Hematopoietic multipotent progenitor cell treated with erythropoietin and hydrocortisone succinate and interleukin-3 and kit ligand, for 6 days (in vitro differentiated cells): Measurements from ENCODE around the gene GRIK4.
A peak's percentile ranks its signal among the peaks of the same experiment; 100 is the strongest.
"Not testable (repeated sequence)": the region's sequence is repeated elsewhere in the genome, so short reads cannot be mapped to it uniquely, and the experiment has no call there.

Experiments used
- DNase-seq: peaks from one replicate; pipeline ENCODE4 v3.0.0-alpha.2; 2015

The GRIK4 gene

DNA sequence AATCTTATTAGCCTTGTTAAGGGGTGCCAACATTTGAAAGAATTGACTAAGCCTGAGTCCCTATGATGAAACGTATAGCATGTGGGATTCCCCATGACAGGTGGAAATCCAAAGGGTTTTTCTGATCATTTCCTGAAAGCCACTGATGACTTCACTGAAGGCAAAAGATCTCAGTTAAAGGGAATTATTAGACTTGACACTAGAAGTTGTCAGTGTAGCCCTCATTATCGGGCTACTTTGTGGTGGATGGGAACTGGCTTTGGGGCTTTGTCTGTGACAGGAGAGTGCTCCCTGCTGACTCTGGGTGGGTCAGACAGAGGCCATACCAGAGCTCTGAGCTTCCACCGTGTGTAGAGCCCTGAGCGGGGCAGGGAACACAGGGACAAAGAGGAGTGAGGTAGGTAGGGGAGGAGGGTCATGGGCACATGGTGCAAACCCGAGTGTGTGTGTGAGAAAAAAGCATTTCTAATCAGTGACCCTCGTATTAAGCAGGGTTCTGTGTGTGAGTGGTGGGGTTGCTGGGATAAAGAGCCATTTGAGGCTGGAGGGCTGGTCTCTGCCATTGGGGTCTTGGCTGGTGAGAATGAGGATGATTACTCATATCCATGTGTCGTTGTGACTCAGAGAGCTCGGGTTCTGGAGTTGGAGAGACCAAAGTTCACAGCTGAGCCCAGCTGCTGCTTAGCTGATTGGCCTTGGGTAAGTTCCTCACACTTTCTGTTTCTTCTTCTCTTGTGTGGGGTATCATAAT is 101.1 kb downstream of the GRIK4 start:
- DNase-seq, result no peak

DNA sequence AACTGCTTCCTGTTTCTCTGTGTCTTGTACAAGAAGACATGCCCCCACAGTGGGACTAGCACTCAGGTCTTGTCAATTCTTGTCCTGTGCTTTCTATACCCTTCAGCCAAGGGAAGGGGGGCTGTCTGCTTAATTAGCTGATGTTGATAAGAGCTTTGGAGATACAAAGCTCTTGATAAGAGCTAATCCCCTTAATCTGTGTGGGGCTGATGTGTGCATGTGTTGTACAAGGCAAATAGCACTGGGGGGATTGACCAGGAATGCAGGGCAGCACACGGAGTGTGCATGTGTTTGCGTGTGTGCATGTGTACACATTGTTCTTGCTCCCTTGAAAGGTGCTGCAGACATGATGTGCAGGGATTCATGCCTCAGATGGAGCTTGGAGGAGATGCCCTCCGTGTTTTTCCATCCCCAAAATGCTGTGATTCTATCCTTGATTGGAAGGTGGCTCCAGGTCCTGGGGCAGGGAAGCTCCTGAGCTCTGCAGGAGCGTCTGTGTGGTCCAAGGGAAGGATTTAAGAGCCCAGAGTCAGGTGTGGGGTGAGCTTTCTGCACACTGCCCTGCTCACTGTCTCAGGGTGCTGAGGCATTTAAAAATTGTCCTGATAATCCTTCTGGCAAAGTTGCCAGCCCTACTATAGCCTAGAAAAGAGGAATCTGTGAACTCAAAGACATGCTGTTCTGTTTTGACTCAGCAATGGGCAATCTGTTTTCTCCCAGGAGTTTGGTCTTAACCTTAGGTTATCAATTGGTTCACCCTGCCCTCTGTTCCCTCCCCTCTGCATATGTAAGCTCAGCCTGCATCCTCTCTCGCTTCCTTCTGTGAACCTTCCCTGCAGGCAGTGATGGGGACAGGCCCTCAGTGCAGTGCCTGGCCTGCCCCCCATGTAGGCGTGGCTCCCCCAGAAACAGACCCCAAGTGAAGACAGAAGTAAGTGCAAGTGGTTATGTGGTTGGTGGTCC is 102.0 kb downstream of the GRIK4 start:
- no peak for DNase-seq

DNA sequence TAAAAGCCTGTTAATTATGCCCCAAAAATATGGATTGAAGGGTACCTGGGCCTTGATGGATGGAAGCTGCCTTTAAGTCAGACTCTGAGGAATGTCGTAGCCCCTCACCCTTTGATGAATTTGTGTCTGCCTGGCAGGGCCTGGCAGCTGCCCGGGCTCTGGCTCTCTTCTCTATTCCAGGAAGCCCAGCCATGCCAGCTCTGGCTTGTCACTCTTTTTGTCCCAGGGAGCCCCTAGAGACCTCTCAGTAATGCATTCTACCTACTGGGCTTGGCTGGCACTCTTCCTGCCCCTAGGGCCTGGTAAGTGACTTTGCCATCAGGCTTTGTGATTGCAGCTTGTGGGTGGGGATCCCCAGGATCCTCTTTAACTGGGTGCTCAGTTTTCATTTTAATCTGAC is 103.8 kb downstream of the GRIK4 start:
- no peak for DNase-seq

DNA sequence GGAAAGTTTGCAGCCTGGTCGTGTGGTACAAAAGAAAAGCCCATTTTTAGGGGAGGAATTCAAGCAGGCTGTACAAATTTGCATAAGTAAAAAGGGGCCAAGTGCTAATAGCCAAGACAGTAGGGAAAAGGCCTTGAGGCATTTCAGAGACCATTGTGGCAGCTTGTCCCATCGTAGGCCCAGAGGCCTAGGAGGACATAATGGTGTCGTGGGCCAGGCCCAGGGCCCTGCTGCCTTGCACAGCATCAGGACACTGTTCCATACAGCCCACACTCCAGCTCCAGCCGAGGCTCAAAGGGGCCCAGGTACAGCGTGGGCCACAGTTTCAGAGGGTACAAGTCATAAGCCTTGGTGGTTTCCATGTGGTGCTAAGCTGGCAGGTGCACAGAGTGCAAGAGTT is 106.9 kb downstream of the GRIK4 start:
- no peak for DNase-seq

DNA sequence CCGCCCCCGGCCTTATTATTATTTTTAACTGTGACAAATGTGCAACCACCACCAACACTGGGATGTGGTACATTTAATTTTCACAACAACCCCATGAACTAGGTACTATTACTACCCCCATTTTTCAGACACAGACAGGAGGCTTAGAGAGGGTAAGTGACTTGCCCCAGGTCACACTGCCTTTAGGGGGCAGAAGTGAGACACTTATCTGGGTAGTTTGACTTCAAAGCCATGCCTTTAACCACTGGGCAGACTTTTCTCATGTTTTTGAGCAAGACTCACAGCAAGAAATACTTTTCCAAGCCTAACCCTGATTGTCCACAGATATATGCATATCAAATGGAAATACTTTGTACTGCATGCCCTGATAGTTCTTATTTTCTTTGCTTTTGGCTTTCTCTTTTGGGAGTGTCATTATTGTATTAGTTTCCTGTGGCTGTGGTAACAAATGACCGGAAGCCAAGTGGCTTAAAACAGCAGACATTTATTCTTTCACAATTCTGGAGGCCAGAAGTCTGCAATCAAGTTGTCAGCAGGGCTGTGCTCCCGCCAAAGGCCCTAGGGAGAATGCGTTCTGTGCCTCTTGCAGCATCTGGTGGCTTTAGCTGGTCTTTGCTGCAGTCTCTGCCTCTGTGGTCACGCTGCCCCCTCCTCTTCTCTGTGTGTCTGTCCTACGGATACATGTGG is 110.8 kb downstream of the GRIK4 start:
- peak; percentile 59 for DNase-seq

DNA sequence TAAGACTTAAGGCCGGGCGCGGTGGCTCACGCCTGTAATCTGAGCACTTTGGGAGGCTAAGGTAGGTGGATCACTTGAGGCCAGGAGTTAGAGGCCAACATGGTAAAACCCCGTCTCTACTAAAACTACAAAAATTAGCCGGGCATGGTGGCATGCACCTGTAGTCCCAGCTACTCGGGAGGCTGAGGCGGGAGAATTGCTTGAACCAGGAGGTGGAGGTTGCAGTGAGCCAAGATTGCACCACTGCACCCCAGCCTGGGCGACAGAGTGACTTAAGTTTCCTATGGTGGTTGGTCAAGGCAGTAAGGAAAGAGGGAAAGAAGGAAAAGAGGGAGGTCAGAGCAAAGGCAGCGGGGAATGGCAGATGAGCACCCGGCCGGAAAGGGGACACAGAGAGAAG is 113.4 kb downstream of the GRIK4 start:
- DNase-seq, result not testable (repeated sequence)

DNA sequence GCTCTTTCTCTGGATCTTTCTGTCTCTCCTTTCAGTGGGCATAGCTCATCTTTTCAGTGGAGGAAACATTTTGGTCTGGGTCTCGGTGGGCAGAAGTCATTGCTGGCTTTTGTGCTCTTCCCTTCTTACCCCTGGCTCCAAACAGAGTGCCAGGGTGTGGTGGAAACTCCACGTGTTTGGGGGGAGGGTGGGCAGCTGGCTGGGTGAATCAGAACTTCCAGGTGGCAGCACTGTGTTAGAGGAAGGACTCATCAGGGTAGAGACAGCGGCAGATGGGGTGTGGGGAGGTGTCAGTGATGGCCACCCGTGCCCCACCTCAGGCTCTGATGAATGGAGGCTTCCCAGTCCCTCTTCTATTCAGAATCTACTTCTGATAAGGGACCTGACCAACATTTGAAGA is 114.0 kb downstream of the GRIK4 start:
- no peak for DNase-seq

DNA sequence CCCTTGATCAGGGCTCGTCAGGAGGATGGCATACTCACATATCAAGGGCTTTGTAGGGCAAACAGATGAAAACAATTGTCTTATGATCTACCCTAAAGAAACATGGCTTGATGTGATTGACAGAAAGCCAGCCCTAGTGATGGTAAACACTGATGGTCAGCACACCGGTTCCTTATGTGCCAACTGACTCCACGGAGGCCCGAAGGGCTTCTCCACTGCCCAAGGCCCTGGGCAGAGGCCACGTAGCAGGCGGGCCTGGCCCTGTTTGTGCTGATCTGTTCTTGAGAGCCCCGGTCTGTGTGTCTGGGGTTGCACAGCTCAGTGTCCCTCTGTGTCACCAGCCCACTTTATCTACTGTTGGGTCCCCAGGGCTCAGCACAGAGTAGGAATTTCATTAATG is 115.2 kb downstream of the GRIK4 start:
- DNase-seq, result no peak

DNA sequence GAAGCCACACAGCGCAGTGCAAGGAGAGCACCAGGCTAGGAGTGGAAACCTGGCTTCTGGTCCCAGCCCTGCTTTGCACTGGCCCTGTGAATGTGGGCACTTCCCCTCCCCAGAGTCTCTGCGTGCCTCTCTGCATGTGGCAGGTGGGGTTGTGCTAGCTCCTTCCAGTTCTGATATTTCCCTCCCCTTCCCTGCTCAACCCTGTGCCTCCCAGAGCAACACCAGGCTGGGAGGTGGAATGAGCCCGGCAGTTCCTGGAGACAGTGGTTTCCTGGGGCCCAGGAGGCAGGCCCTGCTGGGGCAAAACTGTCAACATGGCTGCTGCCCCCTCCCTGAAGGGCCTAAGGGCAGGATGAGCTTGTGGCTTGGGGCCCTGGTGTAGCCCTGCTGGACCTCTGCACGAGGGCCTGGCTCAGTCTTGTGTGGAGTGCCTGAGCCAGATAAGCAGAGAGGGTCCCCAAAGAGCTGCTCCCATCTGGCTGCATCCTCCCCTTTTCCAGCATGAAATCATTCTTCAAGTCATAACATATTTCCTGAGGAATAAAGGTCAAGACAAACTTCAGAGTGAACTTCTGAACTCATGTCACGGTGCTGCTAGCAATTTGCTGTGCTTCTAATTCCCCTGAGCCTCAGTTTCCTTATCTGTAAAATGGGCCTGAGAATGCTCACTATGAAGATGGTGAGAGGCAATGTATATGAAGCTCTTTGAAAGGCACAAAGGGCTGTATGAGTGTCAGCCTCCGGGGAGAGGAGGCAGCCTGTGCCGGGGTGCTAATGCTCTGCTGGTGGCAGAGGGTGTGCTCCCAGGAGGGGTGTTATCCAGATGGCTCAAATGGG is 116.0 kb downstream of the GRIK4 start:
- DNase-seq, result no peak

DNA sequence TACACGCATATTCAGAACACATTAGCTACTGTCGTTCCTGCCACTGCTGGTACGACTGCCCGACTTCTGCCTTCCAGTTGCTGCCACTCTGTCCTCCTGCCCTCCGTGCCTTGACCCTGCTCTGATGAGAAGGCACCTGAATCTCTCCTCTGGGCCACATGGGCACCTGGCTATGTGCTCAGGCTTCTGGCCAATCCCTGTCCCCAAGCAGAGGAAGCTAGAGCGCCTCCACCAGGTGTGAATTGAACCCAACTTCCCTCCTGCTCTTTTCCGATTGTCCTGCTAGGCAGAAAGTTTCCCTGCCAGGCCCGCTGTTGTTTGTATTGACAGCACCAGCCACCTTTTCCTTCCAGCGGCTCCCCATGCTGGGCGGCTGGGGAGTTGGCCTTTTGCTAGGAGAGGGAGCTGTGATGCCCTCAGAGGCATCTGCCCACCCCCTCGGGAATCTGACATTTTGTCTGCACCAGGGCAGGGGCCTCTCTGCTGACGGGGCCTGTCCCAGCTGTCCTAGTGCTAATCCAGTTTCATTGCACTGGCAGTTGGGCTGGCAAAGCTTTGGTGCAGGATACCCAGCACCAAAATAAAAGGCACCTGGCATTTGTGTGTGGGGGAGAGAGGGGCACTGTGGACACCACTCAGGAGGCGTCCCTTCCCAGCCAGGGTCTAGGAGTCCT is 118.0 kb downstream of the GRIK4 start:
- no peak for DNase-seq

DNA sequence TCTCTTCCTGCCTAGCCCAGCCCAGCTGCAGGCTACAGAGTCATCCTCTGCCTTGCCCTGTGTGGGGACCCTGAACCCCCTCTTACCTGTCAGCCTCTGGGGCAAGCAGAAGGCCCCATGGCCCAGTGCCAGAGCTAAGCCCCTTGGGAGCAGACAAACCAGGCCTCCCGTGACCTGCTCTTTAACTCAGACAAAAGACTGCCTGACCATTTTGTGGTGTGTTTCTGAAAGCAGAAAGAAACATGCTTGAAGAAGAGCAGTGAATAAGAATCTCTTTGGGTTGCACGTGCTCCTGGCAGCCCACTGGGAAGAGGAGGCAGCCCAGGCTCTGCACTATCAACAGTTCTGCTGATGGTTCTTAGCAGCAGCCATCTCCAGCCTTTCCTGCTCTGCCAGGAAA is 118.6 kb downstream of the GRIK4 start:
- DNase-seq, result no peak

DNA sequence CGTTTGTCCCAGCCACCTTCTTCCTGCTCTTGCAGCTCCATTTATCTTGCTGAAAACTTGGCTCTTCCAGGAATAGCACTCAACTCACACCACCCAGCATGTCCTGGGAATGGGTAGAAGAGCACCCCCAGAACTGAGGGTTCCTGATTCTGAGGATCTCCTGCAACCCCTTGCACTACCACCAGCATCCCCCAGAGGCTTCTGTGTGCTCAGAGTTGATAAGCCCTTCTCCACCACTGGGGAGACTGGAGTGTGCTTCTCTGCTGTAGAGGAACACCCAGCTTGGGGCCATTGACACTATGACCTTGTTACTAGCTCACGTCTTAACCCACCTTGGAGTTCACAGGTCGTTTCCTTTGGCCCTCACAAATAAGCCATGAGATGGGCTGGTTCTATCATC is 121.0 kb downstream of the GRIK4 start:
- DNase-seq, result peak; percentile 60

DNA sequence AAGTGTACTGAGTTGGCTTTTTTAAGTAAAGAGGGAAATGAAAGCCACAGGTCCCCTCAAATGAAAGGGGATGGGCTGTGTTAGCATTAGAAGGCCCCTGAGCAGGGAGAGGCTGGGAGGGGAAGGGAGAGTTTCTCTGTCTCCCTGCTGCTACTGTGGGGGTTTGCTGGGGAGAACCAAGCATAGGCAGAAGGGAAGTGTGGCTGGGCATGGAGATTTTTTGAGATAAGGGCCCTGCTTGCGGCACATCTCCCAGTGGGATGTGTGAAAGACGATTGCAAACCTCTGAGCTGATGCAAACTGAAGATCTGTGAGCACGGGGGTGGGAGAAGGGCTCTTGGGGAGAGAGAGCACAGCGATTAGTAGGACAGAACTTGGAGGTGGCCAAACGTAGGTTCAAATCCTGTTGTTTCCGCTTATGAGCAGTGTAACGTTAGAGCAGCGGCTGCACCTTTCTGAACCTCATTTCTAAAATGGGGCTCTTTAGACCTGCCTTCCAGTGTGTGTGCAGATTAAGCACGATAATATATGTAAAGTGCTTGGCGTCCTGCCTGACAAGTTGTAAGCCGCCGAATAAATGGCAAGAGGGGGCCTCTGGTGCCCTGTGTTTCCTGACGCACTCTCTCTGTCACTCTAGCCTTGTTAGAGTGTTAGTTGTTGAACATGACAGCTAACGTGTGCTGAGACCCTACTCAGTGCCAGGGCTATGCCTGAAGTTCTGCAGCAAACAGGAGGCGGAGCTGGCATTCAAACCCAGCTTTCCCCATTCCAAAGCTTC is 122.3 kb downstream of the GRIK4 start:
- DNase-seq, result peak; percentile 5

DNA sequence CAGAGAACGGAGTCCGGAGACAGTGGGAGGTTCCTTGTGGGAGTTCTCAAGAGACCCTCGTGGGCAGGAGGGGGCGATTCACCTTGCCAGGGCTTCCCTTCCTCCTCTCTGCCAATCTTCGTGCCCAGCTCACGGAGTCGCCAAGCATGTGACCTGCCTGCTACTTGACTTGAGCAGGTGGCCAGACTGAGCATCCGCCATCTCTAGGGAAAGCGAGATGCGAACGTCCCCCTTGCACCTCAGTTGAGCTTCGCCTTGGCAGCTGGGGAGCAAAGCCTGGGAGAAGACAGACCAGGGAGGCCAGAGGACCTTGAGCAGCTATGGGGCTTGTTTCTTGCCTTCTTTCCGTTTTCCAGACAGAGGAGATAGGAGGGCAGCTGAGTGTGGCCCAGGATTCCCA is 123.2 kb downstream of the GRIK4 start:
- DNase-seq, result no peak

DNA sequence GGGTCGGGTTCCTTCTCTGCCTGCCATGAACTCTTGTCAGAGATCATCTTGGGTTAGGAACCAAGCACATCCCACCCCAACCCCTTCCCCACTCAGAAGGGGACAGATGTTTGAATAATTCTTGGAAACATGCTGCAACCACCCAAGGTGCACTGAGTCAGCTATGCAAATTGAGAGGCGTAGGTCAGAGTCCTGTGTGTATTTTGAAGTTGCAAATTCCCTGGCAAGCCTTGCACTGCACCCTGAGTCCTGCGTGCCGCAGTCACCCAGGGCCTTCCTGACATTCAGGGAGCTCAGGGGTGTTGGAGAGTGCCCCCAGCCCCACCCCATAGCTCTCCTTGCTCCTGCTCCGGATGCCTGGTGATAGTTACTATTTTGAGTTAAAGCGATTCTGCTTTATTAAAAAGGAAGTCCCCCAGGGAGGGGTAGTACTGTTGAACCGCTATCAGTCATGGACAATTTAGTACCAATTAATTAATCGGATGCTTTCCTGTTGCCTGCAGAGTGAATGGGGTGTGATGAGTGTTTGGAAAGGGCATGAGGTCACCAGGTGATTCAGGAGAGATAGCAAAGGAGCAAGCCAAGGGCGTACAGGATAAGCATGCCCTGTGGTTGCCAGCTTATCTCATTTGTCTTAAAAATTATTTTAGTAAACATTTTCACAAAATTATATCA is 123.7 kb downstream of the GRIK4 start:
- DNase-seq, result peak; percentile 7

DNA sequence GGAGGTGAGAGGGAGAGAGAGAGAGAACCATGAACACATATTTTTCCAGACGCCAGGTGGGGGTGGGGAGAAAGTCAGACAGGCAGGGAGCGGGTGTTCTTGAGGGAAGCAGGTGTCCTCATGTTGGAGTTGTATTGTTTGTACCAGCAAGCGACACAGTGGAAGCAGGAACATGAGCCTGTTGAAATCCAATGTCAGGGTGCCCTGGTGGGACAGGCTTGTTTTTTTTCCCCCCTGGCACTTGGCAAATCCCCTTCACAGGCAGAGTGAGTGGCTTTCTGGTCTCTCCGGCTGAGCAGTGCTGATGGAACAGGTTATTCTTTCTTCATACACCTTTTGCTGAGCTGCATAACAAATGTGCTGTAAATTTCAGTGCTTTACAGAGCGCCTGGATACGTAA is 125.6 kb downstream of the GRIK4 start:
- DNase-seq, result no peak

DNA sequence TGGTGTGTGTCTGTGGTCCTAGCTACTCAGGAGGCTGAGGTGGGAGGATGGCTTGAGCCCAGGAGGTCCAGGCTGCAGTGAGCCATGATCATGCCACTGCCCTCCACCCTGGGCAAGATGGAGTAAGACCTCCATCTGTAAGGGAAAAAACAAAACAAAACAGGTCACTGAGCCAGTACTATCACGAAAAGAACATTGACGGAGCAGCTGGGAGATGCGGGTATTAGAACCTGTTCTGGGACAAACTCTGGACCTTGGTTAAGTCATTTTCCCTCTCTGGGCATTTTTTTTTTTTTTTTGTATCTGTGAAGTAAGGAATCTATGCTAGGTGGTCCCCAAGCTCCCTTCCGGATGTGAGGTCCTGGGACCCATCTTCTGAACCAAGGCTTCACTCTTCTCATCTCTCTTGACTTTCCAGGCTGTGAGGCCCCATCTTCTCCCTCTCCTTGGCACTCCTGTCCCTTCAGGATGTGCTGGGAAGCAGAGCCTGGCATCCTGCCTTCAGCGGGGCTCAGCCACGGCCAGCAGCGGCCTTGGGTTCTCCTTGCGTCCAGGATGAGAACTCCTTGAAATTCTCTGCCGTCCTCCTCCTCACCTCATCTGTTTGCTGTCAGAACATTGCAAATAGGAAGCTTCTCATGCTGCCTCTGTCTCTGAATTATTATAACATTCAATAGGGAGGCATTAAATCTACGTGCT is 130.8 kb downstream of the GRIK4 start:
- no peak for DNase-seq

DNA sequence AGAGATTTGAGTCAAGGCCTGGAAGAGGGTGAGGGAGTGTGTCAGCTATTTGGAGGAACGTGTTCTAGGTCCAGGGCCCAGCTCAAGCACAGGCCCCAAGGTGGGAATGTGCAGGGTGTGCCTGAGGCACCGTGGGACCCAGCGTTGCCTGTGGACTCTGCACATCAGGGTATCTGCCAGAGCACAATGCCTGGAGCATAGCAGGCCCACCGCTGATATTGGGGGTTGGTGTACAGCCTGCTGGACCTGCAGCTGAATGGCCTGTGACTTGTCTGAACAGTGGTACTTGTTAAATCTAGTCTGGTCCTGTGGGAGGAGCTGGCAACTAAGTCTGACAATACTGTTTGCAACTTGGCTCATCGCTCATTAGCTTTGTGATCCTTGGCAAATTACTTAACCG is 131.7 kb downstream of the GRIK4 start:
- no peak for DNase-seq

DNA sequence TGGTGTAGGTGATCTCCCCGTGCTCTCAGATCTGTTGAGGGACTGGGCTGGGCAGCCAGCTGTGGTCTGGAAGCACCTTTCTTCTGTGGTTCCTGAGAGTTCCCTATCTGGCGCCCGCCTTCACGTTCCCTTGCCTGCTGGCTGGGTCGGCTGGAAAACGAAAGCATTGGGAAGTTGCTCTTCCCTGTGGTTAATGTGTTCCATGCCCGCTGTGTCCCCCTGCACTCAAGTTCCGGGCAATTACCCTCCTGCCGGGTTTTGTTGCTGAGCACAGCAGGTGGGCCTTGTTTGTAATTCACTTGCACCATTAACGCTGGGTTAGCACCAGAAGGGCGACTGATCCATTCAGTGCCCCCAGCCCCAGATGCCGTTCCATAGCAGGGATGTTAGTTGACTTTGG is 134.1 kb downstream of the GRIK4 start:
- DNase-seq, result no peak

DNA sequence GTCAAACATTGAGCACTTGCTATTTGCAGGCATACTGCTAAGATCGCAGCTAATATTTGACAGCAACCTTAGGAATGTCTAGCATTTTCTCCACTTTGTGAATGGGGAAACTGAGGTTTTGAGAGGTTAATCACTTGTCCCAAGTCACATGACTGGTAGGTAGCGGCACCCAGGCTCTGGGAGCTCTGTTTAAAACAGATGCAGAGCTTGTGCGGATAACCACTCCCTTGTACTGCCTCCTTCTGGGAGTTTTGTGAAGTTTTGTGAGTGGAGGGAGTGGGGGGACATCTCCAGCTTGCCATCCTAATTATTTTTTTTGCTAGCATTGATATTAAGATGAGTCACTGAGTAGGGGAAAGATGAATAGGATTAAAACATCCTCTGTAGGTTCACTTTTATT is 134.7 kb downstream of the GRIK4 start:
- DNase-seq, result no peak
